GM19467 (cell line): Measurements from ENCODE around the gene MEGF8.

Experiments used
- ATAC-seq: cut with Tn5 transposase; IDR thresholded peaks from one replicate; pipeline ENCODE4 v1.9.1; 2021; ENCODE audit warnings: mild to moderate bottlenecking, moderate library complexity; ENCODE audit not compliant: unreplicated experiment

Gene MEGF8

GRCh38 chr19:42306646-42307045 is 18.8 kb upstream of the MEGF8 start:
- no peak for ATAC-seq

GRCh38 chr19:42309686-42310085 is 15.7 kb upstream of the MEGF8 start:
- no peak for ATAC-seq

DNA sequence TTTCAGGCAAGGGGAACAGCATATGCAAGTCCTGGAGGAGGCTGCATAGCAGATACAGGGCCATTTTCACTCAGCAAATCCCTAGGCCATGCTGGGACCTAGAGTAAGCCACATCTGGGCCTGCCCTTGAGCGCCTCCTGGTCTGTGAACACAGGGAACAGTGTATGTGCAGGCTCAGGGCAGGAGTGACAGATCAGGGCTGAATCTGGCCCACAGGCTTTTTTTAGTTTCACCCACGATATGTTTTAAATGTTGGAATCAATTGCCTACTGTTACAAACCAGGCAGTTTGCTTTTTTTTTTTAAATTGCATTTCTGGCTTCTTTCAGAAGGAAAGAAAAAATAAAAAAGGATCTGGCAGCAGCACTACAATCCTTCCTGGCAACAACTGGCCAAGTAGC is 13.8 kb upstream of the MEGF8 start:
- no peak for ATAC-seq

DNA sequence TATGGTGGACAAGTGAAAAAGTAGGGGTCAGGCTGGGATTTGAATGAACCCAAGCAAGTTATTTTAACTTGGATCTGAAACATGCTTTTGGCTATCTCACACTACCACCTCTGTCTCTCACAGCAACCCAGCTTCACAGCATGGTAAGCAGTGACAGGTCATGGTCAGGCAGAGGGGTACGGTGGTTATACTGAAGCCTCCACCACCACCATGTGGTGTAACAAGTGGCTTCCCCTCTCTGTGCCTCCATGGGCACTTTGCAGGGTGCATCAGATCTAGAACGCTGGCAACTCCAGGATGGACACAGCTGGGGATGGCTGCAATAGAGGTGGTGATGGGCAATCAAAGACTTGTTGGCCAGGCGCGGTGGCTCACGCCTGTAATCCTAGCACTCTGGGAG is 13.1 kb upstream of the MEGF8 start:
- ATAC-seq = no peak

DNA sequence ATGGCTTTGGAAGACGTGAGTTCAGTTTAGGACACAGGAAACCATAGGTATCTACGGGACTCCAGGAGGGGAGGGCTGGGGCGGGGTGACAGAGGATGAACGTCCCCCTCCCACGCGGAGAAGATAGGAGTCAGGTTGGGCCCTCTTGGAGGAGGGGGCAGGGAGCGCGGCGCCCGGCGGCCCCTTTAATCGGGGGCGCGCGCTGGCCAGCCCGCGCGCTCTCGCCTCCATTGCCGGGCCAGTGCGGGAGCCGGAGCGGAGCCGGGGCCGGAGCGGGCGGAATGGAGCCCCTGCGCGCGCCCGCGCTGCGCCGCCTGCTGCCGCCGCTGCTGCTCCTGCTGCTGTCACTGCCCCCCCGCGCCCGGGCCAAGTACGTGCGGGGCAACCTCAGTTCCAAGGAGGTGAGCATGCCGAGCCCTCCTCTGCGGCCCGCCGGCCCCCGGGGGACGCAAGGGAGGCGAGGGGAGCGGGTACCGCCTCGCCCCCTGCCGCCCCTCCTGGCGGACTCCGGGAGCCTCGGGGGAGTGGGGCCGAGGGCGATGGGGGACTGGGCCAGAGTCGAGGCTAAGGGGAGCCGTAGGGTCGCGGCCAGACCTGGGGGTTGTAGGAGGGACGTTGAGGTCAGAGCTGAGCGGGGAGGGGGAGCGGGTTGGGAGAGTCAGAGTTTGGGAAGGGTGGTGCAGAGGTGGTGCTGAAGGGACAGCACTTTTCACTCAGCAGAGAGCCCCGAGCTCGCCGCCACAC is 12.2 kb upstream of the MEGF8 start, which contains the start of gene TMEM145:
TSS of gene TMEM145 (plus strand) at position 214 of the 744 bp plus-strand sequence. CDS start at position 282, 68 bp downstream.
- no peak for ATAC-seq

GRCh38 chr19:42313840-42314755 is 11.3 kb upstream of the MEGF8 start:
- ATAC-seq = no peak

DNA sequence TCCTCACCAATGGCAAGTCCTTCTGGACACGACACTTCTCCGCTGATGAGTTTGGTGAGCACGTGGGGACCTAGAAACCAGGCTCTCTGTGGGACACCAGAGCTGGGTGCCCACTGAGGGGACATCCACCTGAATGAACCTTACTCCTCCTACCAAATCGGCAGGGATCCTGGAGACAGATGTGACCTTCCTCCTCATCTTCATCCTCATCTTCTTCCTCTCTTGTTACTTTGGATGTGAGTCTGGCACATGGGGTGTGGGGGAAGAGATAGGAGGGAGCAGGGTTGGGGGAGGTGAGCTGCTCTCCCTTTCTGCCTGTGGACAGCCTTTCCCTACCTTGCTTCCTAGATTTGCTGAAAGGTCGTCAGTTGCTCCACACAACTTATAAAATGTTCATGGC is 10.4 kb upstream of the MEGF8 start:
- ATAC-seq = no peak

GRCh38 chr19:42316223-42317211 is 8.9 kb upstream of the MEGF8 start:
- ATAC-seq = no peak

GRCh38 chr19:42317535-42317934 is 7.9 kb upstream of the MEGF8 start:
- ATAC-seq = no peak

DNA sequence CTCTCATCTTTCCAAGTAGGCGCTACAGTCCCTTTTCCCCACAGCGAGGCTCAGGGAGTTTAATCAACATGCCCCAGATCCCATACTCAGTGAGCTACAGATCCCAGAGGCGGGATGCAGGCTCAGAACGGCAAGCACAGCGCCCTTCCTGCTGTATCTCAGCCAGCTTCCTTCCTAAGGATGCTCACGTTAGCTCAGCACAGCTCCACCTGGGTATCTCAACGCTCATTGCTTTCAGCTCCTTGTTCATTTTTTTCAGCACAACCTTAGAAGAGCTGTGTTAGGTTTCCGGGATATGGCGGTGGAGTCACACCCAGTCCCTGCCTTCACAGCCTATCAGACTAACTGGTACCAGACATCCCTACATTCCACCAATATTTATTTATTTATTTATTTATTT is 3.1 kb upstream of the MEGF8 start:
- ATAC-seq = no peak

DNA sequence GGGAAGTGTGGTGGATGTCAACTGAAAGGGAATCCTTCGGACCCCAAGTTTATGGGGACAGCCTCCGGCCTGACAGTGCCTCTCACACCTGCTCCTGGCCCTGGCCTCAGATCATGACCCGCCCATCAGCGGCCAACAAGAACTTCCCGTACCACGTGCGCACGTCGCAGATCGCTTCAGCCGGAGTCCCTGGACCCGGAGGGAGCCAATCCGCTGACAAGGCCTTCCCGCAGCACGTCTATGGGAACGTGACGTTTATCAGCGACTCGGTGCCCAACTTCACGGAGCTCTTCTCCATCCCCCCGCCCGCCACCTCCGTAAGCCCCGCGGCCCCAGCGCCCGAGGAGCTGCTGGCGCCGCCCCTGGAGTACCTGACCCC is 2.0 kb upstream of the MEGF8 start:
- ATAC-seq = no peak

DNA sequence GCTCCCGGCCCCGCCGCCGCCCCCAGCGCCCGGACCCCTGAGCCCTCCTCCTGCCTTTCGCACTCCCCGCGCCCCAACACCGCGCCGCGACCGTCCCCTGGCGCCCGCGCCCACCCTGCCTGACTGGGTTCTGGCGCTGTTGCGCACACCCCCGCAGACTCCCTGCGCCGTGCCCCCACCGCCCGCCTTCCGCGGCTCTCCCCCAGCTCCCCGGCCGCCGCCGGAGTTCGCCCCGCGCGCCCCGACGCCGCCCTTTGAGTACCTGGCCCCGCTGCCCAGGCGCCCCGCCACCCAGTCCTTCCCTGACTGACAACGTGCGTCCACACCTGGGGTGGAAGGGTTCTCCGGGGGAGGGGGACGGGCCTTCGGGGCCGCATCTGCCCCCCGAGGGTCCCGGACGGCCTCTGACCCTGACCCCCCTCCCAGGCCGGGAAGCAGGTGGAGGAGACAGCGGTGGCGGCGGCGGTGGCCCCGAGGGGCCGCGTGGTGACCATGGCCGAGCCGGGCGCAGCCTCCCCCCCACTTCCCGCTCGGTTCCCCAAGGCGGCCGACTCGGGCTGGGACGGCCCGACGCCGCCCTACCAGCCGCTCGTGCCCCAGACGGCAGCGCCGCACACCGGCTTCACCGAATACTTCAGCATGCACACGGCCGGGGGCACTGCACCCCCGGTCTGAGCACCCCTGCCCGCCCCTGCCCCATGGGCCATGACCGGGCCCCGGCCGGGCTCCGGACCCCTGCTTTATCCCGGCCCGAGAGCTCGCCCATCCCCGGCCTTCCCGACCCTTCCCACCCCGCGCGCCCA is 1.4 kb upstream of the MEGF8 start:
- ATAC-seq = no peak

DNA sequence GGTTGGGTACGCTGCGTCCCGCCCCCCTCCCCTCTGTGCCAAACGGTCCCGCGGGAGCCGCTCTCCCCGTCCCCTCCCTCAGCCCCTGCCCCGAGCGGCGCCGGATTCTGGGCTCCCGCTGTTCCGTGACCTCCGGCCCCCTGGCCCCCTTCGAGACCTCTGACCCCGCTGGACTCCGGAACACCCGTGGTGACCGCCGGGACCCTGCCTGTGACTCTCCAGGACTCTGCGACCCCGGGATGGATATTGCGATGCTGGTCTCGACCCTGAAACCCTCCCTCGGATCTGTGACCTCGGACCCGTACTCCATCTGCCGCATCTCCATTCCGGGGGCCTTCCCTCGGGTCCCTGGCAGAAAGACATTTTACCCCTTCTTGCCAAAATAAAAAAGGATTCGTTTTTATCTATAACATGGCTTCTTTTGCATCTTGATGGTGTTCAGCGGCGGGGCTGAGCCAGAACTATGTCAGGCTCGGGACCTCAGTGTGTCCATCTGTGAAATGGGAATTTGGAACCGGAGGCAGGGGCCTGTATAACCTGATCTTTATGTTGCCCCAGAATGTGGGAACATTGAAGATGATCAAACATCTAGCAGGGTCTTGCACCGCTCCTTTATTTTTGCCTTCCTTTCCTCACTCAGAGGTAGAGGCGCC is 654 bp upstream of the MEGF8 start:
- ATAC-seq = no peak

GRCh38 chr19:42325896-42326771 is 699 bp downstream of the MEGF8 start:
- ATAC-seq = peak; percentile 11

- no peak for ATAC-seq
Measured at GRCh38 chr19:42326969-42327368, 1.5 kb downstream of the MEGF8 start.

DNA sequence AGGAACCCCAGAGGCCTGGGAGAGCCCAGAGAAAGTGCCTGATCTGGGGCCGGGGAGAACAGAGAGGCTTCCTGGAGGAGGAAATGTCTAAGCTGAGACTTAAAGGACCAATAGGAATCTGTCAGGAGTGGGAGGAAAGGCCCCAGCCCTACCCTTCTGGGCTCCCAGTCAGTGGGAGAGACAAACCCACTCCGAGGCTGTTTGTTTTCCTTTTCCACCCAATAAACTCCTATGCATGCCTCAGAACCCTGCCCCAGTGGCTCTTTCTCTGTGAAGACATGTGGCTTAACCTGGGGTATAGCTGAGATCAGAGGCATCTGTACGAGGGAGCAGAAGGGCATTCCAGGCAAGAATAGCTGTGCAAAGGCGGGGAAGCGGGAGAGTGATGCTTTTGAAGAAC is 1.9 kb downstream of the MEGF8 start:
- no peak for ATAC-seq

DNA sequence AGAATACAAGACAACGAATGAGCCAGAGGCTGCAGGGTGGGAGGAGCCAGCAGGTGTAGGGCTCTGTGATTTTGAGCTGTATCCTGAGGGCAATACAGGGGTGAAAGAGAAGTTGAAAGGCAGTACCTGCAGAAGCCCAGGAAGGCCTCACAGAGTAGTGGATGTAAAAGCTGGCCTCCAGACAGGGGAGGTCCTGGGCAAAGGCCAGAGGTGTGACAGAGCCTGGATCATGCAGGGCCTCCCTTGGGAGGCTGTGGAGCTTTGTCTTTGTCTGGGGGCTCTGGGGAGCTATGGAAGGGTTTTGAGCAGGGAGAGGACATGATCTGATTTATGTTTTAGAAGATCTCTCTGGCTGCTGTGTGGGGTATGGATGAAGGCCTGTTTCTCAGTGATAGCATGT is 2.7 kb downstream of the MEGF8 start:
- ATAC-seq = no peak

DNA sequence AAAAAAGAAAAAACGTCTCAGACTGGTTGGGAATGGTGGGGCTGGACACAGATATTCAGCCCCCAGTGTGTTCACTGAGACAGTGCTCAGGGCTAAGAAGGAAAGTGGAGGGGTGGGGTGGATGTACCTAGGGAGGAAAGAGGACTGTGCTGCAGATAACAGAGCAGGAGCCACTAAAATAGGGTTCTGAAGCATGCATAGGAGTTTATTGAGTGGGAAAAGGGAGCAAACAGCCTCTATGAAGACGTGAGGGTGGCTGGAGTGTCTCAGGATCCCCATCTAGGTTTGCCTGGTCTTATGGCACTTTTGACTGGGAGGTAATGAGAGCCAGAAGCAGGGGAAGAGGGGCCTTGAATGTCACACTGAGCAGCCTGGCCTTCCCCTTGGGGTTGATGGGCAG is 3.4 kb downstream of the MEGF8 start:
- ATAC-seq = no peak
